Transverse colon (tissue), 3 donors: ENCODE results near the gene RNF150.

ENCODE experiments used
- EP300 ChIP-seq: sonication (generic); formaldehyde crosslinking; IDR thresholded peaks from one replicate; pipeline ENCODE4 v1.6.1; 2017; ENCODE audit warnings: antibody characterized with exemption, low read depth
- POLR2A ChIP-seq: fragments of 450-650 bp; IDR thresholded peaks from one replicate; pipeline ENCODE4 v1.6.1; 2016; ENCODE audit warnings: antibody characterized with exemption, mild to moderate bottlenecking, moderate library complexity
- POLR2AphosphoS5 ChIP-seq, 3 donors: sonication (generic); formaldehyde crosslinking; IDR thresholded peaks; one replicate each; pipeline ENCODE4 v1.6.1; 2016; ENCODE audit warnings: antibody characterized with exemption in 3 of 3

- TF ChIP-seq EP300 (no peak), POLR2AphosphoS5 (IDR thresholded peaks at IDR 0.05) (peak; percentile 30 to 78 (median 34)), POLR2A (no peak)
These were observed 87.0 kb downstream of the RNF150 start for GRCh38 chr4:141046255-141046654.
